OCI-LY1 (cell line): Measurements from ENCODE around the gene UFD1.

Source experiments
- H2AFZ ChIP-seq: fragments of 200-600 bp; sonication (generic), shearing (Covaris generic); 2 replicates; pipeline ENCODE4 v1.6.0; 2014; ENCODE audit warnings: antibody characterized with exemption, mild to moderate bottlenecking, low read length
- H3F3A ChIP-seq: fragments of 200-600 bp; sonication (generic), shearing (Covaris generic); 2 replicates; pipeline ENCODE4 v1.6.0; 2014; ENCODE audit warnings: mild to moderate bottlenecking, antibody characterized with exemption, low read length, moderate library complexity; ENCODE audit not compliant: insufficient read depth
- H3K27ac ChIP-seq: fragments of 200-600 bp; sonication (generic); 2 replicates; pipeline ENCODE4 v1.5.1; 2014; ENCODE audit warnings: low read length, mixed run types, mild to moderate bottlenecking, low read depth; ENCODE audit not compliant: poor library complexity, severe bottlenecking
- H3K27me3 ChIP-seq: fragments of 200-600 bp; sonication (generic); 2 replicates; pipeline ENCODE4 v1.6.0; 2014; ENCODE audit warnings: antibody characterized with exemption, mild to moderate bottlenecking, low read length, moderate library complexity; ENCODE audit not compliant: insufficient read depth
- H3K36me3 ChIP-seq: fragments of 200-600 bp; sonication (generic); 2 replicates; pipeline ENCODE4 v1.6.1; 2014; ENCODE audit warnings: mild to moderate bottlenecking, antibody characterized with exemption, low read length, moderate library complexity, mixed read lengths; ENCODE audit not compliant: insufficient read depth
- H3K4me1 ChIP-seq: fragments of 200-600 bp; sonication (generic); 2 replicates; pipeline ENCODE4 v1.5.1; 2014; ENCODE audit warnings: mild to moderate bottlenecking, low read length, moderate library complexity; ENCODE audit not compliant: insufficient read depth, severe bottlenecking
- H3K4me2 ChIP-seq: fragments of 200-600 bp; sonication (generic), shearing (Covaris generic); 2 replicates; pipeline ENCODE4 v1.6.1; 2014; ENCODE audit warnings: low read length
- H3K4me3 ChIP-seq: fragments of 200-600 bp; sonication (generic); 2 replicates; pipeline ENCODE4 v1.5.1; 2014; ENCODE audit warnings: low read length, low read depth, mild to moderate bottlenecking, mixed read lengths; ENCODE audit not compliant: poor library complexity, severe bottlenecking
- H3K79me2 ChIP-seq: fragments of 200-600 bp; shearing (Covaris generic); 2 replicates; pipeline ENCODE4 v1.6.1; 2016; ENCODE audit warnings: mixed run types, low read length, mixed read lengths; ENCODE audit not compliant: insufficient read depth
- H3K9ac ChIP-seq: fragments of 200-600 bp; sonication (generic), shearing (Covaris generic); 2 replicates; pipeline ENCODE4 v1.6.1; 2014; ENCODE audit warnings: mild to moderate bottlenecking, low read length, mixed read lengths
- H3K9me2 ChIP-seq: fragments of 200-600 bp; sonication (generic), shearing (Covaris generic); 2 replicates; pipeline ENCODE4 v1.6.1; 2014; ENCODE audit warnings: low read depth, mild to moderate bottlenecking, low read length, mixed read lengths
- H3K9me3 ChIP-seq: fragments of 200-600 bp; shearing (Covaris generic); 2 replicates; pipeline ENCODE4 v1.6.1; 2014; ENCODE audit warnings: low read length, mixed read lengths
- H4K20me1 ChIP-seq: fragments of 200-600 bp; sonication (generic), shearing (Covaris generic); 2 replicates; pipeline ENCODE4 v1.6.0; 2016; ENCODE audit warnings: mild to moderate bottlenecking, low read length; ENCODE audit not compliant: insufficient read depth
- EZH2 ChIP-seq: fragments of 200-600 bp; sonication (generic), shearing (Covaris generic); IDR thresholded peaks from 2 replicates; pipeline ENCODE4 v1.8.0; 2017; ENCODE audit warnings: borderline replicate concordance, mixed run types, mild to moderate bottlenecking, antibody characterized with exemption, low read length, moderate library complexity, mixed read lengths
- TF ChIP-seq, protein P1 (sequence below): fragments of 200-600 bp; sonication (generic), shearing (Covaris generic); IDR thresholded peaks from 2 replicates; pipeline ENCODE4 v1.5.1; 2017; ENCODE audit warnings: mild to moderate bottlenecking, antibody characterized with exemption, low read length, moderate library complexity, mixed read lengths

Gene UFD1

DNA sequence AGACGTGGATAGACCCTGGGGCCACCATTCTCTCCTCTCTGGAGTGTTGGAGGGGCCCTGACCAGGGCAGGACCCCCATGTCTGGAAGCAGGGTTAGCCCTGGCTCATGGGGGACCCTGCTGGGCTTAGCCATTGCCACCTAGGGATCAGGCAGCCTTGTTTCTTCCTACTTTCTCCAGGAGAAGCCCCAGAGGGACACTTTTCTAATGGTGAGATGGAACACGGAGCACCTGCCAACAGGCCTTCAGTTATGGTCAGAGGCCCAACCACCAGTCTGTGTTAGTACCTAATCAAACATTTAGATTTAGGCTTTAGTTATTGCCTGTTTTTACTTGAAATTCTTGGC is 29.6 kb downstream of the UFD1 start:
- Histone ChIP-seq H3F3A (no peaks in the 10 kb centered on the region), H3K4me1 (peaks cover 23% of the 10 kb centered on the region), H2AFZ (no peak overlapping the region), H3K27me3 (no peaks in the 10 kb centered on the region), H3K9me2 (no peaks in the 10 kb centered on the region), H3K36me3 (peaks cover 42% of the 10 kb centered on the region), H3K27ac (no peak overlapping the region), H3K4me2 (no peak overlapping the region), H3K4me3 (no peak overlapping the region), H3K9me3 (no peaks in the 10 kb centered on the region), H3K79me2 (peaks cover 17% of the 10 kb centered on the region), H3K9ac (no peak overlapping the region; the same call in 1 of the 2 replicates), H4K20me1 (no peaks in the 10 kb centered on the region)
- TF ChIP-seq EZH2 = no peak
- TF ChIP-seq, protein P1, sequence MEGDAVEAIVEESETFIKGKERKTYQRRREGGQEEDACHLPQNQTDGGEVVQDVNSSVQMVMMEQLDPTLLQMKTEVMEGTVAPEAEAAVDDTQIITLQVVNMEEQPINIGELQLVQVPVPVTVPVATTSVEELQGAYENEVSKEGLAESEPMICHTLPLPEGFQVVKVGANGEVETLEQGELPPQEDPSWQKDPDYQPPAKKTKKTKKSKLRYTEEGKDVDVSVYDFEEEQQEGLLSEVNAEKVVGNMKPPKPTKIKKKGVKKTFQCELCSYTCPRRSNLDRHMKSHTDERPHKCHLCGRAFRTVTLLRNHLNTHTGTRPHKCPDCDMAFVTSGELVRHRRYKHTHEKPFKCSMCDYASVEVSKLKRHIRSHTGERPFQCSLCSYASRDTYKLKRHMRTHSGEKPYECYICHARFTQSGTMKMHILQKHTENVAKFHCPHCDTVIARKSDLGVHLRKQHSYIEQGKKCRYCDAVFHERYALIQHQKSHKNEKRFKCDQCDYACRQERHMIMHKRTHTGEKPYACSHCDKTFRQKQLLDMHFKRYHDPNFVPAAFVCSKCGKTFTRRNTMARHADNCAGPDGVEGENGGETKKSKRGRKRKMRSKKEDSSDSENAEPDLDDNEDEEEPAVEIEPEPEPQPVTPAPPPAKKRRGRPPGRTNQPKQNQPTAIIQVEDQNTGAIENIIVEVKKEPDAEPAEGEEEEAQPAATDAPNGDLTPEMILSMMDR = no peak

DNA sequence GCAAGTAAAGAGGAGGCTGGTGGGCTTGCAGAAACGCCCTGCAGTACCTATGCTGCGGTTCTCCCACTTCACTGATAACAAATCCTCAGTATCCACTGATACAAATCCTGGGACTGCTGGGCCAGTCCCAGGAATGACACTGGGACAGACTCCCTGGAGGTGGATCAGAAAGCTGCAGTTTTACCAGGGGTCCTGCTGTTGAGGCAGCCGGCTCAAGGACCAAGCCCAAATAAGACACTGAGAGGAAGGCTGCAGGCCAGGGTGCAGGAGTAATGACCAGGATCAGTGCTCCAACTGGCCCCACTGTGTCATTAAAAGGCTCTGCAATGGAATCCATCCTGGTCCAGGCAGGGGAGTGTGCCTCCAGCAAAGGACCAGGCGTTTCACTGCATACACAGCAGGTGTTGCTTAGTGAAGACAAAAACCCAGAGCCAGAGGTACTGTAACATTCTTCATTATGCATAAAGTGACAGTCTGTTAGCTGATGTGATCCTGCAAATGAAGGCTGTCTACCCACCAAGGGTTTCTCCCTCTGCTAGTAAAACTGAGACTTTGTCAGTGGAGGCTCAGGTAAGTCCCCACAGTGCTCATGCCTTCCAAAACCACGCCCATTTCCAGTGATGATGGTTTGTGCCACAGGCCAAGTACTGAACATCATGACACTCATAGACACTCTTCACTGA is 30.1 kb downstream of the UFD1 start:
- Histone ChIP-seq H3K27ac (peak overlapping the region; percentile 78), H3K9me2 (no peaks in the 10 kb centered on the region)

DNA sequence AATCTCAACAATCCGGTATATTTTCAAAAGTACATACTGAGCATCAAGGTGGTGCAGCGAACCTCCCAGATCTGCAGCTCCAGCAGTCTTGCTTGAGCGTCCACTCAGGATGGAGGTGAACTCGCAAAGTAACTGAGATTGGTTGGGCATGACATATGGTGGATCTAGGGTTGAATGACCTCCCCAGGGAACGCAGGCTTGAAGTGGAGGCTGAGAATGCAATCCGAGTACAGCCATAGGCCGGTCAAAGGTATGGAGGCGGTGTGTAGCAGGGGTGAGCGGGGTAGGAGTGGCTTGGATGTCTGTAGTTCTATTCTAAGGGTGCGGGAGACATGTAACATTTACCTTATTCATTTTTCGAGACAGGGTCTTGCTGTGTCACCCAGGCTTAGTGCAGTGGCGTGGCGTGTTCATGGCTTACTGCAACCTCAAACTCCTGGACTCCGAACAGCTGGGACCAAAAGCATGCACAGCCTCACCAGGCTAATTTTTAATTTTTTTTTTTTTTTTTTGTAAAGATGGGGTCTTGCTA is 30.9 kb downstream of the UFD1 start:
- Histone ChIP-seq H3K4me2 (peak overlapping the region; percentile 85), H3K9ac (peak overlapping the region; percentile 83), H3K4me3 (peak overlapping the region; percentile 77), H3K36me3 (peaks cover 42% of the 10 kb centered on the region), H4K20me1 (no peaks in the 10 kb centered on the region), H3F3A (no peaks in the 10 kb centered on the region), H3K79me2 (peaks cover 19% of the 10 kb centered on the region), H3K9me3 (no peaks in the 10 kb centered on the region), H2AFZ (no peak overlapping the region), H3K4me1 (peaks cover 23% of the 10 kb centered on the region), H3K27me3 (no peaks in the 10 kb centered on the region), H3K27ac (peak overlapping the region; percentile 78), H3K9me2 (no peaks in the 10 kb centered on the region)
- TF ChIP-seq, protein P1 = no peak
- no peak for TF ChIP-seq EZH2

More for the DNA sequence above, 30.1 kb downstream of the UFD1 start:
- Histone ChIP-seq H2AFZ (no peak overlapping the region), H4K20me1 (no peaks in the 10 kb centered on the region), H3K79me2 (peaks cover 19% of the 10 kb centered on the region), H3K4me1 (peaks cover 23% of the 10 kb centered on the region), H3K9me3 (no peaks in the 10 kb centered on the region), H3K9ac (peak overlapping the region; percentile 83; the same call in 1 of the 2 replicates), H3K4me3 (peak overlapping the region; percentile 77), H3K4me2 (peak overlapping the region; percentile 85), H3K36me3 (peaks cover 42% of the 10 kb centered on the region), H3F3A (no peaks in the 10 kb centered on the region), H3K27me3 (no peaks in the 10 kb centered on the region)
- no peak for TF ChIP-seq EZH2
- TF ChIP-seq, protein P1 = no peak
